Stimulated activated naive CD4-positive, alpha-beta T cell (primary cell): ENCODE measurements around the gene FXYD7.
"Not testable (repeated sequence)": the region's sequence is repeated elsewhere in the genome, so short reads cannot be mapped to it uniquely, and the experiment has no call there.

Source experiments
- DNase-seq, 6 experiments: peaks; one replicate each; lab custom pipeline; 2025; lab: John Stamatoyannopoulos, UW

FXYD7 gene

GRCh38 chr19:35143231-35143715 lies at the start of gene FXYD7:
TSS of gene FXYD7 (plus strand) at chr19:35143255. CDS start at chr19:35143334, 79 bp downstream.
- peak in 3 of 6 experiments; percentile 29 to 34 (median 31) for DNase-seq

DNA sequence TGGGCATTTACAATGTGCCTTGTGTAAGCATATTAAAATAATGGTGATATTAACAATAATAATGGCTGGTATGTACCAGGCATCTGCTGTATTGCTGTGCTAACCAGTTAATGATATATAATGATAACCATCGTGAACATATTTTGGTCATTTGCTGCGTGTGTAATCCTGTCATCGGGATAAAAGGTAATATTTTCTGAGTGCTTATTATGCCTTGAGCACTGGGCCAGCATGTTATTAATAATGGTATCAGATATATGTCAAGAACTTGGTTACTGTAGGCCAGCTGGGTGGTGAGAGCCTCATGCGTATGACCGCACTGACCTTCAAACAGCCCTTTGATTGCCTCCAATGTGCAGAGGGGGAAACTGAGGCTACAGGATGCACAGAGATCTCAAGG lies 49.6 kb upstream of the FXYD7 start:
- DNase-seq: no peak

GRCh38 chr19:35093941-35094647 lies 49.0 kb upstream of the FXYD7 start:
- DNase-seq: no peak

- DNase-seq: no peak
These were observed 48.4 kb upstream of the FXYD7 start for GRCh38 chr19:35094656-35095055.

DNA sequence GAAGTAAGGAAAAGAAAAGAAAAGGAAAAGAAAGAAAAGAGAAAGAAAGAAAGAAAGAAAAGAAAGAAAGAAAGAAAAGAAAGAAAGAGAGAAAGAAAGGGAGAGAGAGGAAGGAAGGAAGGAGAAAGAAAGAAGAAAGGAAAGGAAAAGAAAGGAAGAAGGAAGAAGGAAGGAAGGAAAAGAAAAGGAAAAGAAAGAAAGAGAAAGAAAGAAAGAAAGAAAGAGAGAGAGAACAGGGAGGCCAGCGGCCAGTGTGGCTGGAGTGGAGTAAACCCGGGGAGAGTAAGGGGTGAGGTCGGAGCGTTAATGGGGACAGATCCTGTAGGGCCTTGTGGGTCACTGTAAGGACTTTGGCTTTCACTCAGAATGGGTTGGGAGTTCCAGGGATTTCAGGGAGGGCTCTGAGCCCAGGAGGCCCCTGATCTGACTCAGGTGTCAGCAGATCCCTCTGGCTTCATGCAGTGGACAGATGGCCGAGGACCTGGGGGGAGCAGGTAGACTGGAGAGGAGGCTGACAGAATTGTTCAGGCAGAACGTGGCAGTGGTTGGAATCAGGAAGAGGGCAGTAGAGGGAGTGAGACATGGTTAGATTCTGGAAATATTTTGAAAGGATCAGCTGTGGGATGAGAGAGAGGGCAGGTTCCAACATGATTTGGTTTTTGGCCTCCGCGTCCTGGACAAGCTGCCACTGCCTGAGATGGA lies 47.2 kb upstream of the FXYD7 start:
- no peak for DNase-seq

- DNase-seq: no peak
These were observed 44.5 kb upstream of the FXYD7 start for GRCh38 chr19:35098413-35099049.

GRCh38 chr19:35099155-35099896 lies 43.7 kb upstream of the FXYD7 start:
- no peak for DNase-seq

DNA sequence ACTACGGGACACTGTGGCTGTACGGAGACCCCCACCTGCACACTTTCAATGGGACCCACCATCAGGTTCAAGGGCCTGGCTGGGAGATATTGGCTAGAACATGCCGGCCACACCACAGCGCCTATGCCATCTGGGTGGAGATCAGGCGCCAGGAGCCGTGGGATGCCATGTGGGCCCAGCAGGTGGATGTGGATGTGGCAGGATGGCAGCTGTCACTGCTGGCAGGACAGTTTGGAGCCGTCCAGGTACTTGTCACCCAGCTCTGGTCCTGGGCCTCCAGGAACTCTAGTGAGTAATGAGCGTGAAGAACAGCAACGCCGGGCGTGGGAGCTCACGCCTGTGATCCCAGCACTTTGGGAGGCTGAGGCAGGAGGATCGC lies 43.2 kb upstream of the FXYD7 start:
- no peak for DNase-seq

GRCh38 chr19:35100588-35101533 lies 42.2 kb upstream of the FXYD7 start:
- DNase-seq: no peak

DNA sequence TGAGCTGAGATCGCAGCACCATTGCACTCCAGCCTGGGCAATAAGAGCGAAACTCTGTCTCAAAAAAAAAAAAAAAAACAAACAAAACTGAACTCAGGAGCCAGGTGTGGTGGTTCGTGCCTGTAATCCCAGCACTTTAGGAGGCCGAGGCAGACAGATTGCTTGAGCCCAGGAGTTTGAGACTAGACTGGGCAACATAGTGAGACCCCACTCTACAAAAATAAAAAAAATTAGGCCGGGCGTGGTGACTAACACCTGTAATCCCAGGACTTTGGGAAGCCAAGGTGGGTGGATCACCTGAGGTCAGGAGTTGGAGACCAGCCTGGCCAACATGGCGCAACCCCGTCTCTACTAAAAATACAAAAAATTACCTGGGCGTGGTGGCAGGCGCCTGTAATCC lies 41.1 kb upstream of the FXYD7 start:
- not testable (repeated sequence) for DNase-seq

DNA sequence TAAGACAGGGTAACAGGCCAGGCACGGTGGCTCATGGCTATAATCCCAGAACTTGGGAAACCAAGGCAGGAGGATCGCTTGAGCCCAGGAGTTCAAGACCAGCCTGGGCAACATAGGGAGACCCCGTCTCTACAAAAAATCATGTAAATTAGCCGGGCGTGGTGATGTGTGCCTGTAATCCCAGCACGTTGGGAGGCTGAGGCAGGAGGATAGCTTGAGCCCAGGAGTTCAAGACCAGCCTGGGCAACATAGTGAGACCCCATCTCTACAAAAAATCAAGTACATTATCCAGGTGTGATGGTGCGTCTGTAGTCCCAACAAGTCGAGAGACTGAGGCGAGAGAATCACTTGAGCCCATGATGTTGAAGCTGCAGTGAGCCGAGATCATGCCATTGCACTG lies 39.4 kb upstream of the FXYD7 start:
- DNase-seq: not testable (repeated sequence)

- DNase-seq: no peak
These were observed 38.7 kb upstream of the FXYD7 start for GRCh38 chr19:35104361-35104760.

DNA sequence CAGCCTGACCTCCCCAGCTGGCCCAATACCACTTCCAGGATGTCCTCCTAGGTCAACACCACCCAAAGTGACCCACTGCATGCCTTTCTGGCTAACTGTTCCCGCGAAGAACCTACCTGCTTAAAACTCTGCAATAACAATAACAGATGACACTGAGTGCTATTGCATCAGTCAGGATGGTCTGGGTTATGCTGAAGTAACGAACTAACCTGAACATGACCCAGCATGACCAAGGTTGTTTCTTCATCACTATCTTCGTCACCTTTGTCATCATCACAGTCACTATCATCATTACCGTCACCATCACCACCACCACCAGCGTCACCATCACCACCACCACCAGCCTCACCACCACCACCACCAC lies 38.0 kb upstream of the FXYD7 start:
- DNase-seq: no peak

DNA sequence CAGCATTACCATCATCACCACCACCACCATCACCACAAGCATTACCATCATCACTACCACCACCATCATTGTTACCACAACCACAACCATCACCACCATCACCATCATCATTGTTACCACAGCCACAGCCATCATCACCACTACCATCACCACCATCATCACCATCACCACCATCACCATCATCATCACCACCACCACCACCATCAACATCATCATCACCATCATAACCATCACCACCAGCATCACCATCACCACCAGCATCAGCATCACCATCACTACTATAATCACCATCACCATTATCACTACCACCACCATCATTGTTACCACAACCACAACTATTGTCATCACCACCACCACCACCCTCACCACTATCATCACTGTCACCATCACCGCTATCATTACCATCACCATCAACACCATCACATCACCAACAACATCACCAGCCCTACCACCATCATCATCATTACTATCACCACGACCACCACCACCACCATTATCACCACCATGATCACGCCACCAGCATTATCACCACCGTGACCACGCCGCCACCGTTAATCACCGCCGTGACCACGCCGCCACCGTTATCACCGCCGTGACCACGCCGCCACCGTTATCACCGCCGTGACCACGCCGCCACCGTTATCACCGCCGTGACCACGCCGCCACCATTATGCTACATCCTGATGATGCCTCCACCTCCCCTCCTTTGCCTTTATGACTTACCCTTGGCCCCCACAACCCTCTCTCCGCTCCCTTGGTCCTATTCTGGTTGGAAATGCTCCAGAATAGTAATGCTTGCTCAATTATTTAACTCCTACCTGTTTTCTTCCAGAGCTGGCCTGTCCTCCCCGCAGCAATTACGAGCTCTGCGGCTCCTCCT lies 37.4 kb upstream of the FXYD7 start:
- no peak for DNase-seq

- DNase-seq: no peak
These were observed 36.8 kb upstream of the FXYD7 start for GRCh38 chr19:35106291-35106583.

DNA sequence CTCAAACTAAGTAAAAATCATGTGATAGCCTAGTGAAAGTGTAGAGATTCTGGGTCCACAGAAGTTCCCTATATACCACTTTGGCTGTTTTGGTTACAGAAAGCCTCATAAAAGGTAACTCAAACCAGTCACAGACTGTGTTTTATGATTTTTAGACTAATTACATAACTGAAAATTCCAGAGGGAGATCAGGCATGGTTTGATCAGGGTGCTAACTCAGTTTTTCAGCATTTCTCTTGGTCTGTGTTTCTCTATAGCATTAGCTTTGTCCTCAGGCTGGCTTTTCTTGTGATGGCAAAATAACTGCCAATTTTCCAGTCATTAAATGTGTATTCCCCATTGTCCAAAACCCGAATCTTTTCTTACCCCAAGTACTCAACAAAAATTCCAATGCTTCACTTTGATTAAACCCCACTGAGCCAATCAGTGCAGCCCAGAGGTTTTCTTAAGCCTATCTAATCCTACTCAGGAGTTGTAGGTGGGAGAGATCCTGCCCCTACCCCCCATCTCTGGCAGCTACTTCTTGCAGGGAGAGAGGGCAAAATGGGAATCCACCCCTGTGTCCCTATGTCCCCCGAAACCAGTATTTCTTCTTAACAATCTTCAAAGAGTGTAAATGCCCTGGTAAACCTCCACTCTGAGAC lies 36.0 kb upstream of the FXYD7 start:
- DNase-seq: no peak

DNA sequence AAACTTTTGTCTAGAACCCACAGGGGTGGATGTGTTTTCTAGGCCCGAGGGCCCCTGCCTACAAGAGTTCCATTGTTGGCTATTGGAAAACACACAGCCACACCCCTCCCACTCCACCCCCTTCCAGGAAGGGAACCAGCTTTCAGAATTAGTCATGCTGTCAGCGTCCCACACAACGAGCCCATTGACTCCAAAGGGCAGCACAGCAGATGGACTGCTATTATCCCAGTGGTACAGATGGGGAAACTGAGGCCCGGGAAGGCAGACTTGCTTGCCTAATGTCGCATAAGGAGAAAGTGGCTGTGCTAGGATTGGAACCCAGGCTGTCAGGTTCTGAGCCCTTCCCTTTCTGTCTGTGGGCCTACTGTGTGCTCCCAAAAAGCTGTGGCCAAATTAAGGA lies 35.5 kb upstream of the FXYD7 start:
- DNase-seq: no peak

DNA sequence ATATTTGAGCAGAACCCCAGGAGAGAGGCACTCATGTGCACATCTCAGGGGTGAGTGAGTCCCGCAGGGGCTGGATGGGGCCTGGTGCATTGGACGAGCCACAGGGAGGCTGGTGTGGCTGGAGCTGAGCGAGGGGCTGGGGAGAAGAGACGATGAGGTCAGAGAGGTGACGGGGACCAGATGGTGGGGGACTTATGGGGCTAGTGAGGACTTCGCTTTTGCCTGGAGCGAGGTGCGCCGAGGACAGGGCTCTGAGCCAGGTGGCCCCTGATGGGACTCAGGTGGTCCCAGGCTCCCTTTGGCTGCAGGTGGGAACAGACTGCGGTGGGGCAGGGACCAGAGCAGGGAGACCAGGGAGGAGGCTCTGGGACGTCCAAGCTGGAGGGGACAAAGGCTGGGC lies 34.3 kb upstream of the FXYD7 start:
- no peak for DNase-seq

- no peak for DNase-seq
These were observed 33.5 kb upstream of the FXYD7 start for GRCh38 chr19:35109395-35110112.
